Left ventricle myocardium superior (tissue), 1 donor: Measurements from ENCODE around the gene RNF126. TPM values are rescaled to one million over a fixed set of nuclear protein-coding genes. Genes with fewer than 3 reads are reported as not detected.
A peak's percentile ranks its signal among the peaks of the same experiment; 100 is the strongest.
"Not testable (repeated sequence)": the region's sequence is repeated elsewhere in the genome, so short reads cannot be mapped to it uniquely, and the experiment has no call there.

Source experiments
- ATAC-seq: fragments of 200-7000 bp; cut with Tn5 transposase; one replicate; pipeline ENCODE4 v1.9.1; 2020; ENCODE audit warnings: mild to moderate bottlenecking, moderate library complexity
- DNase-seq: peaks from one replicate; pipeline ENCODE4 v3.0.0-alpha.2; 2020
- intact Hi-C: fragments of 100-400 bp; cut with micrococcal nuclease; formaldehyde crosslinking; loops from one replicate; pipeline ENCODE4 v1.11.0; 2022
- total RNA-seq: library from RNA; stranded (reverse); fragmentation: NEBNext Ultra II Directional; extraction: Animal tissue kit (Norgen Biotek cat#: 25700); gene quantifications from one replicate; pipeline ENCODE4 v1.2.1, GENCODE V29; 2021
- donor health status: DM: no; HTN: yes; CAD: no; lungs with severe emphysema.

The RNF126 gene
- total RNA-seq, 1 donor from 2014 or later, result 24.4 TPM

GRCh38 chr19:605061-605971 is 57.7 kb downstream of the RNF126 start:
- ATAC-seq, intact Hi-C loops, DNase-seq: not testable (repeated sequence)

- DNase-seq (no peak), ATAC-seq (no peak)
- intact Hi-C loops, result no loop called here
Observed at GRCh38 chr19:604355-604754, 58.7 kb downstream of the RNF126 start.

DNA sequence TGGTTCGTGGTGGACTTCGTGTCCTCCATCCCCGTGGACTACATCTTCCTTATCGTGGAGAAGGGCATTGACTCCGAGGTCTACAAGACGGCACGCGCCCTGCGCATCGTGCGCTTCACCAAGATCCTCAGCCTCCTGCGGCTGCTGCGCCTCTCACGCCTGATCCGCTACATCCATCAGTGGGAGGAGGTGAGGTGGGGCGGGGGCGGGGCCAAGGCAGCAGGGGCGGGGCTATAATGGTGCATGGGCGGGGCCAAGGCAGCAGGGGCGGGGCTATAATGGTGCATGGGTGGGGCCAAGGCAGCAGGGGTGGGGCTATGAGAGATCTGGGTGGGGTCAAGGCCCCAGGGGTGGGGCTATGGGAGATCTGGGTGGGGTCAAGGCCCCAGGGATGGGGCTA is 59.2 kb downstream of the RNF126 start:
- intact Hi-C loops, ATAC-seq, DNase-seq: not testable (repeated sequence)

- intact Hi-C loops, DNase-seq: not testable (repeated sequence)
- ATAC-seq, result peak; percentile 5
Observed at GRCh38 chr19:603302-603639, 59.7 kb downstream of the RNF126 start.

DNA sequence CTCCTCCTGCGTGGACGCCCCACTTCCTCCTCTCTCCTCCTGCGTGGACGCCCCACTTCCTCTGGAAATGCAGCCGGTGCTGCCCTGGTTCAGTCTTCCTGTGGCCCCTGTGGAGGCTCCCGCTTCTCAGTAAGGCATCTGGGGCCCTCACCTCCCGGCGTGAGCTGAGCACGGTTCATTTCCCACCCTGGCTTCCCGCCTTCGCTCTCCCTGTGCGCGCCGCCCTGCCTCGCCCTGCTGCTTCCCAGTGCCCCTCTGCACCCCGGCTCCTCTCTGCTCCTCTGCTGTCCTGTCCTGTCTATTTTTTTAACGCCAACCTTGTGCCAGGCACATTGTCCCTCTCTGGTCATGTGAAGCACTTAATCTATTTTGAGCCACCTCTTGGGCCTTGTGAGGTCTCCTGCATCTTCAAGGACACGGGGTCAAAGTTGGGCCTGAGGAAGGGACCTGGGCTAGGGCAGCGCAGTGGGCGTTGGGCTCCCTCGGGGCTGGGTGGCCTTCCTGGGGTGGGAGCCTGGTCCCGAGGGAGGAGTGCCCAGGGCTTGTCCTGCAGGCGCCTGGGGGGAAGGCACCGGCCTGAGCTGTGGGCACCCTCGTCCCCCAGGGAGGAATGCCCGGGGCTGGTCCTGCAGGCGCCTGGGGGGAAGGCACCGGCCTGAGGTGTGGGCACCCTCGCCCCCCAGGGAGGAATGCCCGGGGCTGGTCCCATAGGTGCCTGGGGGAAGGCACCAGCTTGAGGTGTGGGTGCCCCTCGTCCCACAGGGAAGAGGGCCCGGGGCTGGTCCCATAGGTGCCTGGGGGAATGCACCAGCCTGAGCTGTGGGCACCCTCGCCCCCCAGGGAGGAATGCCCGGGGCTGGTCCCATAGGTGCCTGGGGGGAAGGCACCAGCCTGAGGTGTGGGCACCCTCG is 60.4 kb downstream of the RNF126 start:
- DNase-seq (no peak), ATAC-seq (peak; percentile 84)
- intact Hi-C loops, result no loop called here

- DNase-seq (no peak), ATAC-seq (peak; percentile 57)
- intact Hi-C loops, result no loop called here
Observed at GRCh38 chr19:601790-602189, 61.2 kb downstream of the RNF126 start.

- intact Hi-C loops, result no loop called here
- no peak for DNase-seq
- no peak for ATAC-seq
Observed at GRCh38 chr19:601310-601709, 61.7 kb downstream of the RNF126 start.

Other genes starting within 250 kb of the RNF126 start
- 11.0 TPM for gene SHC2, start 202.2 kb downstream of the RNF126 start, total RNA-seq
- gene MADCAM1, start 166.7 kb downstream of the RNF126 start, total RNA-seq, result 0.37 TPM
- gene TPGS1, start 155.7 kb downstream of the RNF126 start, total RNA-seq, result 10.5 TPM
- gene CDC34, start 131.5 kb downstream of the RNF126 start, total RNA-seq, result 110 TPM
- 0.37 TPM for gene GZMM, start 119.2 kb downstream of the RNF126 start, total RNA-seq
- gene BSG, start 90.6 kb downstream of the RNF126 start, total RNA-seq, result 1,923 TPM
- 14.3 TPM for gene HCN2, start 73.3 kb downstream of the RNF126 start, total RNA-seq
- gene POLRMT, start 29.7 kb downstream of the RNF126 start, total RNA-seq, result 55.5 TPM
- not detected for gene FGF22, start 23.3 kb downstream of the RNF126 start, total RNA-seq
- 24.6 TPM for gene FSTL3, start 13.2 kb upstream of the RNF126 start, total RNA-seq
- gene PRSS57, start 32.2 kb upstream of the RNF126 start, total RNA-seq, result not detected
- 30.1 TPM for gene PALM, start 45.7 kb upstream of the RNF126 start, total RNA-seq
- gene MISP, start 87.9 kb upstream of the RNF126 start, total RNA-seq, result not detected
- gene PTBP1, start 134.2 kb upstream of the RNF126 start, total RNA-seq, result 58.1 TPM
- not detected for gene PLPPR3, start 158.7 kb upstream of the RNF126 start, total RNA-seq
- not detected for gene AZU1, start 164.6 kb upstream of the RNF126 start, total RNA-seq
- gene PRTN3, start 177.8 kb upstream of the RNF126 start, total RNA-seq, result not detected
- gene ELANE, start 189.1 kb upstream of the RNF126 start, total RNA-seq, result 1.5 TPM
- 252 TPM for gene CFD, start 196.4 kb upstream of the RNF126 start, total RNA-seq
- 23.7 TPM for gene MED16, start 230.0 kb upstream of the RNF126 start, total RNA-seq
- gene RNU6-9, start 230.3 kb upstream of the RNF126 start, total RNA-seq, result not detected